Fibroblast of skin of abdomen (primary cell): ENCODE measurements around the gene UNC79.

Experiments
- DNase-seq: peaks from one replicate; pipeline ENCODE4 v3.0.0-alpha.2; 2013

UNC79 gene

DNA sequence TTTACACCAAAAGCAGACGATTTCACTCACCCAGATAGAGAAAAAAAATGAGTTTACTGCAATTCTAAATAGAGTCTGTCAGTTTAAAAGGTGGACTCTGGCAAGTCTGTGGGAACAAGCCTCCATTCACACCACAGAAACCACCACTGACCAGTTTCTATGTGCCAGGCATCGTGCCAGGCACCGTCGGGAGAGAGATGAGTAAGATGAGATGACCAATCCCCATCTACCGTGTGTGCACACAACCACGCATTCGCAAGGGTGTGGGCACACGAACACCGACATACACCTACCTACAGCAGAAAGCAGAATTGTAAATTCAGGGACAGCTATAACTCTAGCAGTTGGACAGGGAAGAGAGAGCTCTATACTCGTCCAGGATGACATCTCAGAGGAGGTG, 299.3 kb downstream of the UNC79 start:
- no peak for DNase-seq

DNA sequence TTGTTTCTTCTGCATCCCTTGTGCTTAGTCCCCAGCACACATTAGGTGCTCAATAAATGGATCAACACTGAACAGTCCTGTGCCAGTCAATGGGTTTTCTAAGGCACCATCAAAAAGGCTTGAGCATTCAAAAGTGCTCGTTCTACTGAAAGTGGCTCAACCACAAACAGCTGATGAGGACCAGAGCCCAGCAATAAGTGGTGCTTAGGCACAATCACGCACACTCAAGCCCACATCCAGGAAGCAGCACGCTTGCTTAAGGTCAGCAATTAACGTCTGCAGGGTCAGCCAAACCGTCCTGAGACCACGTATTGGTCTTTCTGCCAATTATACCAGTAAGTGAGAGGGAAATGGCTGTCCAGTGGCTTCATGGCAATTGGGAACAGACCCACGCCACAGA, 301.0 kb downstream of the UNC79 start:
- DNase-seq = no peak

DNA sequence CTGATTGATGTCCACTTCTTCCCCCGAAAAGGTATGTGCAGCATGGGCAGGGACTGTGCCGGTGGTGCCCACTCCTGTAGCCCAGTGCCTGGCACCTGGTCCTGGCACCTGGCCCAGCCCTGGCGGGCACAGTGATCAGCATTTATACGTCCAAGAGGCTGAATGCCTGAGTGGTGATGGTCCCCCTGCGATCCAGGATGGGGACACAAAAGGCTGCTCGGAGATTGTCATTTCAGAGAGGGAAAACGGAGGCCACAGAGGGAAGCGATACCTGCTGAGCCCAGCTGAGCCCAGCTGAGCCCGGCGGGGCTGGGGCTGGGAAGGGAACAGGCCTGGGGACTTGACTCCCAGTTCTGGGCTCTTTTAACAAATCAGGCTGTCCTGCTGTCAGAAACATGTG, 301.8 kb downstream of the UNC79 start:
- DNase-seq = no peak

DNA sequence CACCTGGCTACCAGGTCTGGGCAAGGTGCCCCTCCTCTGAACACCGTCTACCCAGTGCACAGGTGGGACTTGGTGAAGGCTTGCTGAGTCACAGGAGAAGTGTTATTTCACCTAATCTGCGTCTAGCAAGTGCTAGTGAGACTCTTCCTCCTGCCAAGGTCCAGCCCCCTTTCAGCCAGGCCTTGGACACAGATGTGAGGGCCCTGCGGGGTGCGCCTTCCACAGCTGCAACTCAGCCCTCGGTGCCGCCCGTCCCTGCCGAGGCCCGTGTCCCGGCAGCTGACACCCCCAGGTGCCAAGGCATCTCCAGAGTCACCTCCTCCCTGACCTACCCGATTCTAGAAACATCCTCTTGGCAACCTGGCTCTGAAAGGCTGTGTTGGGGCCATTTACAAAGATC, 302.5 kb downstream of the UNC79 start:
- DNase-seq = no peak

DNA sequence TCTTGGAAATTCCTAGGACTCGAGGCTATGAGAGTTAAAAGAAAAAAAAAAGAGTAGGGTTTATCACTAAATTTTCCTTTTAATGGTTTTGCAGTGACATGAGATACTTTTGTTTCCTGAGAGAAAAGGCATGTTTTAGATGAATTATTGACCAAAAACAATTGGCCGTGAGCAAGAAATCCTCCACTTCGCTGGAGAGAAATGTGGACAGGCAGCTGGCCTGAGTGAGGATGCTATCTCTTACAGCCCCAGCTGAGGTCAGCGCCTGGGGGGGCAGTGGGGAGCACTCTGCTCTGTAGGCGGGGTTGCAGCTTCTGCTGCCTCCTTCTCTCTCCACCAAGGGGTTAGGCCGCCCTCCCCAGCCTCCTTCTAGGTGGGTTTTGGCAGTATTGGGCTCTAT, 302.9 kb downstream of the UNC79 start:
- no peak for DNase-seq

DNA sequence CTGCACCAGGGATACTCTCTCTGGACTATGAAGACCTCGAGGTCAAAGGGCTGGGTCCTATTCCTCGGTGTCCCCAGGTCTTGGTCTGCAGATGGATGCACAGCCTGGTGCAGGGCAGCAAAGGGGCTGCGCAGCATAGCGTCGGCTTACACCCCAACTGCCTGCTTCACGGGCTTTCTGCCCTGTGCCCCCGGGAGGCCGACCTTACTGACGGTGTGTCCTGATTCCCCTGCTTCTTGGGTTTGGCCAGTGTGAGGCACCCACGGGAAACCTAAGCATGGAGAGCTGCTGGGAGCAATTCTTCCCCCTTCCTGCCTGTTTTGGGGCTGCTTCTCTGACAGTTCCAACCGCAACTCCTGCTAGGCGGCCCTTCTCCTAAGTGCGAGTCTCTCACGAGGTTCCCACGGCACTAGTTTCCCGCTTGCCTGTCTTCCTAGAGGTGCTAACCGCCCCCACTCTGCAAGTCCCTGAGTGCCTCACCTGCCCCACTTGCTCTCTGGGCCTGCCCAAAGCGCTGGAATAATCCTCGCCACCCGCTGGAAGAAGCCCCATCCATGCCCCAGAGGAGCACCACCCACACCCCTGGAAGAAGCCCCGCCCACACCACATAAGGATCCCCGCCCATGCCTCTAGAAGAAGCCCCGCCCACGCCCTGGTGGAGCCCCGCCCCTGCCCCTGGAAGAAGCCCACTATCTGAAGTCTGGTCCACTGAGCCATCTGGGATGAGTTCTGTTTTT, 303.5 kb downstream of the UNC79 start:
- no peak for DNase-seq

DNA sequence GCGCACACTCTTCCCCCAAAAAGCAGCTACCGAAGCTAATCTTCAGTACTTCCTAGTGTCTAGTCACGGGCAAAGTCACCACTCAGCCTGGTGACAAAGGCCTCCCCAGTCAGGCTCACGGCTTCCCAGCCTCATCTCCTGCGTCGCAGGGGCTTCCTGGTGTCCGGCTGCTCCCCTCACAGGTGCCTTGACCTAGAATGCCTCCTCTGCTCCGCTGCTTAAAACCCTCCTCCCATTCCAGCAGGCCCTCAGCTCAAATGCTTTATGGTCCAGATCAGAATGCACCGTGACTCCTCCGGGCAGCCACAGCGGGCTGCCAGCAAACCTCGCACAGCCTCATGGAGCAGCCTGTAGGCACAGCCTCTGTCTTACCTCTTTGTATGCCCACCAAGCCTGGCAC, 304.5 kb downstream of the UNC79 start:
- no peak for DNase-seq

DNA sequence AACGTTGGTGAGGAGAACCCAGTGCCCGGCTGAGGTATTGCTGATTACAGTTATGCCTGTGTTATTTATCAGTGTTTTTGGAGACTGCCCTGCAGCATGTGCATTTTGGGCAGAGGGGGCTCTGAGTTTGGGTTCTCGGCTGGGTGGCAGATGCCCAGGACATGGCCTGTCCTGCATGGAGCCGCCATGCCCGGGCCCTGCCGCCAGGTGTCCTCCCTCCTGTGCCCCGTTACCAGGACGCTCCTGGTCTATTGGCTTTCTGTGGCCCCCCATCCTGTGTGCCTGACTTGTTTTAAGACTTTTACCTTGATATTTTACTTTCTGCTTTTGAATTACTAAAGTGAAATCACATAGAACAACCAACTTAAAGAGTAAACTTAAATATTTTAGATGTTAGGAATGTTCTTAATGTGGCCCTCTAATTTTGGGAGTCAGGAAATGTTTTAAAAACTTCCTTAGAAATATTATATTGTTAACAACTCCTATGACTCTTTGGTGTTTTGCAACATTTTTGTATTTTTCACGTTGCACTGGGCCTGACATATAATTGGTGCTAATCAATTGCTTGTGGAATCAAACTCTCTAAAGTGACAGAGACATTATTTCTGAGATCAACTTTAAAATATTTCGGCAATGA, 305.8 kb downstream of the UNC79 start:
- no peak for DNase-seq

DNA sequence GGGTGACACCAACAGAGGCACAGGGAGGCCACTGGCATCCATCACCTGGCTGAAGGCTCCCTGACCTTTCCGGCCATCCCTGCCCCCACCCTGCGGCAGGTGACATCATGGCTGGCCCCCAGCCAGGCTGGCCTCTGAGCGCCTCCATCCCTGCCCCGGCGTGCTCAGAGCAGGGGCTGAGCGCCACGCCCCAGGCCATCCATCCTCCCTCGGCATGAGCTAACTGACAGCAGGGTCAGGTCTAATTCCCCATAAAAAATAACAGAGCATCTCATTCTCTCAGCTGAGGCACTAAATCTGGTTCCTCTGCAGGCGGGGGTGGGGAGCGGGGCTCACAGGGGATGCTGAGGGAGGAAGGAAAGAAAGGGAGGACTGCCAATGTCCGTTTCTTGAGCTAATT, 306.9 kb downstream of the UNC79 start:
- no peak for DNase-seq

DNA sequence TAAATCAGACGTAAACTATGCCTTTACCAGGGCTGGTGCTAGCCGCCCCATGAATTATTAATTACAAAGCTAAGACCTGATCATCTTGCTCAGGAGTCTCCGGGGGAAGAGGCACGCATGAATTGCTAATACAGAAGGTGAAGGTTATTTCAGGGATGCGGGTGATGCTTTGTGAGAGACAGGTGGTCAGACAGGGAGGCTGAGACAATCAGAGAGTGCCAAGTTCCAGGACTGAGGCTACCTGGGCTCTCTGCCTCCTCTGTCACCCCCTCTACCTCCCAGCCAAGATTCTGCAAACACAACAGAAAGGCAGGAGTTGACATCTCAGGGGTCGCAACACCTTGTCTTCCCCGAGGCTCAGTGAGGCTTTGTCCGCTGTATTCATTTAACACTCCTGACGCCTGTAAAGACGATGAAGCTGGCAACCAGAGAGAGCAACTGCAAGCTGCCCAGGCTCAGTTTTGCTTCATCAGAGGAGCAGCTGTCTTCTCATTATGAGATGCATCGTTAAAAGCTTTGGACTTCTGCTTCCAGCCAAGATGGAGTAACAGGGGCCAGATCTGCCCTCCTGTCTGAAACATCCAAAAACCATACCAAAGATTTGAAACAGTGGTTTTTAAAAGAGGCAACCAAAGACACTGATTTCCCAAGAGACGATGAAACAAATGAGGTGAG, 311.0 kb downstream of the UNC79 start:
- no peak for DNase-seq

DNA sequence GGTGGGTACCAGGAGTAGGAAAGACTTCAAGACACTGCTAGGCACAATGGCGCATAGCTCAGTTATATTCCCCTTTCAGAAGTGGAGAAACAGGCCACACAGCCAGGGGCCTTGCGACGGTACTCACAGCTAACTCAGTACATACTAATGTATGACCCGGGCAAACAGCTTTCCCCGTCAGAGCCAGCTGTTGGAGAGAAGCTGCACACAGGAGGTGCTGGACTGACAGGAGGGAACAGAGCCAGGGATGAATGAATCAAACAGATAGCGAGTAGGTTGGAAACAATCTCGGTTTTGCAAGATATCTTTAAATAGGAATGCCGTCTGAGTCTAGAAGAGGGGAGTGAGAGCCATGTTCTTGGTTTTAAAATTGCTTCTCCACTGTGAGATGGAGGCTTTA, 312.0 kb downstream of the UNC79 start:
- DNase-seq = no peak

DNA sequence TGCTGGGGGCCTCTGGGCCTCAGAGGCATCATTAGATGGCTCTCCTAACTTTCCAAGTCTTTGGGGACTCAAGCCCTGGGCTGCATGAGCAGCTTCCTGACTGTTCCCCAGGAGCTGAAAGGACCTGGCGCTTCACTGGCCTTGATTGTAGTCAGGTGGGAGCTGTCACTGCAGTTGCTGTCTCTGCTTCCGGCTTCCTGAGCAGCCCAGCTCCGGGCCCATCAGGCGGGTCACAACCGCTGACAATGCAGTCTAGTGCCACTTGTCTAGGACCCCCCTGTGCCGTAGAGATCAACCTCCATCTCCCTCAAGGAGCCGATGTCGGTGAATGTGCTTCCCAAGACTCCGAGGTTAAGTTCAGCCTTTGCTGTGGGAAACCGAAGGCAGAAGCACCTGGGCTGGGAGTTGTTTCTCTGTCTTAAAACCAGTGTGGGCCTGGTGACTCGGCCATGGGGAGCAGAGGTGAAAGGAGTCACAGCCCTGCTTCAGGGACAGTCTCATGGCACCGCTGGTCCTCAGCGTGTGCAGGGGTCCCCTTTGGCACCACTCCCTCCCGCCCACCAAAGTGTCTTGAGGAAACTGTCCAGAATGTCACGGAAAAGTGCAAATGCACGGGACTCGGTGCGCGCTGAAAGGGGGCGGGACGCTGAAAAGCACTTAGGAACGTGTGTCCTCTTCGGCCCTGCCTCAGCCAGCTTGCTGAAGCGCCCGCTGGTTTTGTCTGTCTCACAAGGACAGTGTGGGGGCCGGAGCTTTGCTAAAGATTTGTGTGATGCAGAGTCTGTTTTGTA, 312.7 kb downstream of the UNC79 start:
- no peak for DNase-seq

DNA sequence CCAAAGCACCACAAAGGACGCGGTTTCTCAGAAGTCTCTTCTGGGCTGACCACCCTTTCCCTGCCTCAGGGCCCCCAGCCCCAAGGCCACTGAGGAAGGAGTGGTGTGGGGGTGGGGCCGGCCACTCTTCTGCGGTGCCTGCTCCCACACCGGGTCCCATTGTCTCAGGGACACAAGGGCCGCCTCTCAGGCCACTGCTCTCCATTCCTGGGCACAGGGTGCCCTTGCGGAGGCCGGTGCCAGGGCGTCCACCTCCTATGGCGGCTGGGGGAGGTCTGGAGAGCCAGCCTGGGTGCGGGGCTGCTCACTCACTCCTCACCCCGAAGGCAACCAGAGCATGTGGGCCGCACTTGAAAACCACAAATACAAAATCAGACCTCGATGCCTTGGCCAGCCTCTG, 313.4 kb downstream of the UNC79 start:
- no peak for DNase-seq

DNA sequence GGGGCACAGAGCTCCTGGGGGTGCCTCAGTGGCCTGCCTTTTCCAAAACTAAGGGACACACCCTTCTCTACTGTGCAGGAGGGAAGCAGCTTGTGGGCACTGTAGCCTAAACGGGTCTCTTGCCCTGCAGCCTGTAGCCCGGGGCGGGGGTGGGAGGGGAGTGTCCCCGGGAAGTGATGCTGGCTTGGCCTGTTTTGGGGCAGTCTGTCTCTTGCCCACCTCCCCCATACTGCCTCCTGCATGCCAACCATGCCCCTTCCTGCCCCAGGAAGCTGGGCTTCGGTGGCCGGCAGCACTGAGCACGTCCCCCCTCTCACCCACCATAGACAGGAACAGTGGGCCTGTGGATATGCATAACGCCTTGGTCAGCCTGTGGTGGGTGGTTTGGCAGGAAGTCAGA, 314.1 kb downstream of the UNC79 start:
- DNase-seq = no peak

DNA sequence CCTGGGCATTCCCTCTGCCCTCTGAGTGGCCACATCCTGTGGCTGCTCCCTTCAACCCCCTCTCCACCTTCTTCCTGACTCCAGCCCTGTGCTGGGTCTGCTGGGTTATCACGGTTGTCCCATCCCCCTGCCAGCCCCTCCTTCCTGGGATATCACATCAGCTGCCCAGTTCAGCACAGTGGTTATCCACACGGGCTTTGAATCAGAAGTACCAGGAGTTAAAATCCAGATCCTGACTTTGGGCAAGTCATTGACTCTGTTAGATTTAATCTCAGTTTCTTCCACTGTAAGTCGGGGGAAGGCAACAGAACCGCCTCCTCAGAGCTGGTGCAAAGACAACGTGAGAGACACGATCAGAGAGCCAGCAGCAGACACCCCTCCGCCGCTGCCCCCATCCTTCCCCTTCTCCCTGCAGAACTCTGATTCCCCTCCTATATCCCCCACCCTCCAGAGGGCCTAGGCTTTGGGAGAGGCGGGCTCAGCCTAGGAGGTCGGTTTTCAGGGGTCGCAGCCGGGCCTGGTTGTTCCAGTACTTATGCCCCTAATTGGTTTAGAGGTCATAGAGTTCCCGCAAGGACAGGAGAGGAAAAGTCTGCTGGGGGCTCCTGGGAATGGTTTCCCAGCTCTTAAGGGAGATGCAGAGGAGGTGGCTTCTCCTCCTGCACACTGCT, 315.0 kb downstream of the UNC79 start:
- DNase-seq = no peak

DNA sequence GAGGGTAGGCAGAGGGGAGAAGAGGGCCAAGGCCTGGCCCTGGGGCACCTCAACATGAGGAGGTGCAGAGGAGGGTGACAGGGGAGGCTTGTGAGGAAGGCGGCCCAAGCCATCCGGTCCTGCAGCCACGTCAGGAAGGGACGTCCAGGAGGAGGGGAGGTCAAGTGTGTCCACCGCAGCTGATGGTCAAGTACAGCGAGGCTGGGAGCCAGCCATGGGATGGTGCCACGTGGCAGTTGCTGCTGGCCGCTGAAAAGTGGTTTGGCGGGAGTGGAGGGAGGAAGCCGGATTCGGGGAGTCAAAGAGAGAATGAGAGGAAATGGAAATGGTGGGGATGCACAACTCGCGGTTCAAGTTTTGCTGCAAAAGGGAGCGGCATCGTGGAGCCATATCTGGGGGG, 316.4 kb downstream of the UNC79 start:
- no peak for DNase-seq

DNA sequence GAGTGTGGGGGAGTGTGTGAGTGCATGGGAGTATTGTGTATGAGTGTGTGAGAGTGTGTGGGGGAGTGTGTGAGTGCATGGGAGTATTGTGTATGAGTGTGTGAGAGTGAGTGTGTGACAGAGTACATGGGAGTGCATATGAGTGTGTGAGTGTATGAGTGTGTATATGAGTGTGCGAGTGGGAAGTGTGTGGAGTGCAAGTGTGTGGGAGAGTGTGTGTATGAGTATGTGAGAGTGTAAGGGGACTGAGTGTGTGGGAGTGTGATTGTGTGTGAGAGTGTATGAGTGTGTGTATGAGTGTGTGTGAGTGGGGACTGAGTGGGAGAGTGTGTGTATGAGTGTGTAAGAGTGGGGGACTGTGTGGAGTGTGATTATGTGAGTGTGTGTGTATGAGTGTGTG, 316.8 kb downstream of the UNC79 start:
- DNase-seq = no peak

DNA sequence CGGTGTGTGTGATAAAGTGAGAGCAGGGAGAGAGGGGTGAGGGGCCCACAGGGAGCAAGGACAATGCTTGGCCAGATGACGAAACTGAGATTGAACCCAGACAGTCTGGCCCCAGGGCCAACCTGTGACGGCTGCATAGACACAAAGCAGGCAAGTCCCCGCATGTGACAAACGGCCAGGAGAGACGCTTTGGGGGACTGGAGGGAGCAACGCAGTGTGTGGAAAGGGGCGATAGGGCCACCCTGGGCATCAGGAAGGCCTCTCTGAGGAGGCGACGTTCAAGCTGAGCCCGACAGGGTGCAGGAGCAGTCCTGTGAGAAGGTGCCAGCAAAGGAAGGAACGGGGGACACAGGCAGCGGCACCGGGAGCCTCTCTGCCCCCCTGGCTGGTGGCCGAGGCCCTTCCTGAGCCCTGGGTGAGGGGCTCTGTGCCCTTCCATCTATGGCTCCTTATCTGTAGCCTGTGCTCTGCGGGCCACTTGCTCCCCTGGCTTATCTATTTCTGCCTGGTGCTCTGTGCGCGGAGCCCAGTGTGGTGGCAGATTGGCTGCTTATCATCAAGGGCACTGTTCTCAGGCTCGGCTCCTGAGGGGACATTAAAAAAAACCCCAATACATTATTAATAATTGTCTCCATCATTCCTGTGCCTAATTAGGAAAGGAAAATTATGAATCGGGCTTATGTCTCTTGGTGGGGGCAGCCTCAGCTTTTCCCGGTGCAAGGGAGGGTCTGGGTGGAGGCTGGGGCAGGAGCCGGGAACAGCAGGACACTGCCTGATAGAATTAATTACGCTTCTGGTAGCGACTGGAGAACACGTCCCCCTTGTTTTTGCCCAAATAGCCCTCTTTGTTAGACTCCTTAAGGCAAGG, 317.7 kb downstream of the UNC79 start:
- no peak for DNase-seq

DNA sequence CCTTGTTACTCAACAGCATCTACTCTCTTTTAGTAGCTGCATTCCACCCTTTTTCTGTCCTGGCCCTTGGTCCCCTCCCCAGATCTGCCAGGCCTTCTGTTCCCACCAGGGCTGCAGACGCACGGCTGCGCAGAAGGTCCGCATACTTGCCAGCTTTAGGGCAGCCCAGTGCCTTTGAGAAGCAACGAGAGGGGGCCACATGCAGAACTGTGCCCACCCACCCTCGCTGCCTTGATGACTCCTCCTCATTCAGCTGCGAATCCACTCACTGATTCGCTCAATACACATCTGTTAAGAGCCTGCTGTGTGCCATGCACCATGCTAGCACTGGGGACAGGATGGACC, 318.3 kb downstream of the UNC79 start:
- no peak for DNase-seq

DNA sequence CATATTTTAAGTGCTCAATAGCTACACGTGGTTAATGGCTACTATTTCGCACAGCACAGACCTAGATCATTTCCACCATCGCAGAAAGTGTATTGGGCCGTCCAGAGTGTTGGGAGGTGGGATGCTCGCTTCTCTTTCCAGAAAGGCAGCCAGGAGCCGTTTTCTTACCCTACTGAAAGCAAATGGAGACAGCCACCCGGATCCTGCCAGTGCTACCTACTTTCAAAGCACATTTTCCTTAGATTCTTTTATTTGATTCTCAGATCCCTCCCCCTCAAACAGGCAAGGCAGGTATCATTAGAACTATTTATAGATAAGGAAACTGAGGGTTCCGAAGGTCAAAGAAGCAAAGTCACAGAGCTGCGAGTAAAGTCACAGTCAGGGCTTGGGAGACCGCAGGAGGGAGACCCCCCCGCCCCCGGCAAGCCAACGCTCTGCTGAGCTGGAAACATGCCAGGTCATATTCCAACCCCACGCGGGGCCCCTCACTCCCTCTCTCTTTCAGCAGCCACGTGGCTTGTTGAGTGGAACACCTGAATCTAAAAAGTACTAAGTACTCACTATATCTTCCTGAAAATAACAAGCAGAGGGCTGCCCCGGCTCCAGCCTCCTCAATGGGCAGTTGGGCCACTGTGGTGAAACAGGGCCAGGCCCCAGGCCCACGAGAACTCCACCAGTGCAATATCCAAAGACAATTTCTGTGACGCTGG, 321.4 kb downstream of the UNC79 start:
- no peak for DNase-seq

DNA sequence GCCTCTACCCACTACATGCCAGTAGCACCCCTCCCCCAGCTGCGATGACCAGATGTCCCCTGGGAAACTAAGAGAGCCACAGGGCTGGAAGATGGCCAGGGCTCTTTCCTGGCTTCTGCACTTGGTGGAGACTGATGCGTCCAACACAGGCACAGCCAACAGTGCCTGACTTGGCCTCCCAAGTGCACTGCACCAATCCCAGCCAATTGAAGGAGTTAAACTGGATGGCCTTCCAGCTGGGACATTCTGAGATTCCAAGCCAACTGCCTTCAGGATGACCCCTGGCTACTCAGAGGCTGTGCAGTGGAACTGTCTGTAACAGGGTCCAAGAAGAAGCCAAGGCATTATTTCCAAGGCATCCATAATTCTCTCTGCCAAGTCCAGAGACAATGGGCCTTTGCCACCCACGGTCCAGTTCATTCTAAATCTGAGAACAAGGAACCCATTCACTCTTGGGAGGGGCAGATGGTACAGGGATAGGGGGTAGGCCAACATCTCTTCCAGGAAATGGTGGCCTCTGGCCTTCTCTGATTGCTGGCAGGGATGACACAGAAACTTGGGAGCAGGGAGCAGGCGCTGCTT, 322.3 kb downstream of the UNC79 start:
- DNase-seq = no peak
